Fibroblast of pulmonary artery (primary cell): Measurements from ENCODE around the gene PPM1L.

Source experiments
- DNase-seq: peaks from one replicate; pipeline ENCODE4 v3.0.0-alpha.2; 2010; ENCODE audit warnings: low read depth
- H3K4me3 ChIP-seq: replicated peaks from 2 replicates; pipeline ENCODE4 v1.5.1; 2011; ENCODE audit warnings: low read depth, mild to moderate bottlenecking, control low read depth, low read length, moderate library complexity
- CTCF ChIP-seq: IDR thresholded peaks from 2 replicates; pipeline ENCODE4 v1.5.1; 2011; ENCODE audit warnings: mild to moderate bottlenecking, control low read depth, low read length, inconsistent platforms; ENCODE audit errors: missing control alignments

Gene PPM1L

DNA sequence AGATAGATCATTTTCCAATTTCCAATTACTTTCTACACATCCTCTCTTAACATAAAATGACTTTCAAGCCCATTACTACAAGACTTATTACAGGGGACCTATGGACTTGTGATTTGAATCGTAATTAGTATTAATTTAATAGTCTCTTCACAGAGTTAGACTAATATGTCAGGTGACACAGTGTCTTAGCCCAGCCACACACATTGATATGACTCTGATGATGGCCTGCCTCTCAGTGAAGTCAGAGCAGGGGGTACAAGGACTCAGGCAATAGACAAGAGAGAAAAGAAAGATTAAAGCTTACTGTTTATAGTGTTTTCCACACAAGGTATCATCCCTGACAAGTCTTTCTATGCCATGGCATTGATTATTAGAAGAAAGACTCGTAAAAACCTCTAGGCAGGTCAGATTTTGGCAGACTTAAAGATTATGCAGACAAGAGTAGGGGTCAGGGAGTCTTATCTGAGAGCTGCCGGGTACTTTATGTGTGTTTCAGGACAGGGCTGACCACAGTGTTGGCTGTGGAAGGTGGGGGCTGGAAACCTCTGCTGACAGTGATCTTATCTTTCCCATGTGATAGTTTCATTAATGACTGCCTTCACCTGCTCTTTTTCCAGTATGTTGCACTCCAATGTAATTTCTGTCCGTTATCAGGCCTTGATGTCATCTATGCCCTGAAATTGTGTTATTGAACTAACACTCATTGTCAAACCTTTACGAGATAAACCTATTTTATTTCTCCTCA is 299.0 kb downstream of the PPM1L start:
- no peak for TF ChIP-seq CTCF
- DNase-seq, result no peak
- no peak overlapping the region for H3K4me3 ChIP-seq

GRCh38 chr3:161064413-161064812 is 308.4 kb downstream of the PPM1L start:
- TF ChIP-seq CTCF, result no peak
- DNase-seq, result no peak
- H3K4me3 ChIP-seq, result no peak overlapping the region

DNA sequence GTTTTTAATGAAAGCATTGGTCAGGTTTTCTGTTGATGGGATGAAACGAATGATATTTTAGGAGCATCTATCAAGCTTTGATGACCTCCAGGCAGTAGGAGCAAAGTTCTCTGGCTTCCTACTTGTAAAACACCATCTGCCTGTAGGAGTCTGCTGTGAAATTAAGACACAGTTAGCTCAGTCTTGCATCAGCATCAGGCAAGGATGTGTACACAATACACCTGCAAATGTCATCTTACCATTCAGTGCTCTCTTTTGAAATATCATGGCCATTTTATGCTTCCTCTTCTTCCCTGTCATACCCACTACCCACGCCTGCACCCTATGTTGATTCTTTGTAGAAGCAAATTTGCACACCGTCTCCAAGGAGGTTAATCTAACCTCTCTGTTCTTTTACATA is 310.9 kb downstream of the PPM1L start:
- DNase-seq, result no peak
- H3K4me3 ChIP-seq, result no peak overlapping the region
- no peak for TF ChIP-seq CTCF

- DNase-seq, result no peak
- no peak for TF ChIP-seq CTCF
- H3K4me3 ChIP-seq, result no peak overlapping the region
These were observed 311.3 kb downstream of the PPM1L start for GRCh38 chr3:161067335-161067734.

DNA sequence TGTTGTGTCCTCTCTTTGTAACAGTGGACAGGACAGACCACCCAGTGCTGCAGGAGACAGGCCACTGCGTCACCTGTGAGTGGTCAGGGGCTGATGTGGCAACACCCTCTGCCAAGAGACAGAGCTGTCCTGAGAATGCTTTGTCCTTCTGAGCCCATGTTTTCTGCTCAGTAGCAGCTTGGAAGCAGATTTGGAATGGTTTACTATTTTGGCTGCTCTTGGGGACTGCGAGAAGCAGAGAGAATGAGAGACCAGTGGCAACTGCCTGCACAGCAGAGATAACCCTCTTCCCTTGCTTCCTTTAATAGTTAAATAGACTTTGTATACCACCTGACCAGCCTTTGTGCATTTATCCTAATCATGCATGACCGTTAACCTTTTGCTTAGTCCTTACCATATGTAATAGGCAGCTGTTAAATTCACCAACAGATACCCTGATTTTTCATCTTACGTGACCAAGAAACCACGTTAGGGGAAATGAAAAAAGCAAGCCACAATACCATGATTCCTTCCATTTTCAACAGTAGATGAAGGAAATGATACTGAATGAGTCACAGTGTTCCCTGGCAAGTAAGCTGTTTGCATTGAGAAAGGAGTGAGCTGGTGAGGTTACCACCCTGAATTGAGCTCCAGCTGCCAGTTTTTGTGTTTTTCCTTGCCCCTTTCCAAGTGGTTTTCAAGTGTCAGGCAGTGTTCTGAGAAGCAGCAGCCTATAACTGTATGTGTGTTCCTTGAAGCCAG is 313.6 kb downstream of the PPM1L start:
- peak; percentile 80 for DNase-seq
- no peak for TF ChIP-seq CTCF
- no peak overlapping the region for H3K4me3 ChIP-seq

GRCh38 chr3:161070252-161070930 is 314.4 kb downstream of the PPM1L start:
- no peak for DNase-seq
- no peak for TF ChIP-seq CTCF
- no peak overlapping the region for H3K4me3 ChIP-seq
